Measurements from ENCODE around the gene ARHGEF6.

- TF ChIP-seq, protein P1, sequence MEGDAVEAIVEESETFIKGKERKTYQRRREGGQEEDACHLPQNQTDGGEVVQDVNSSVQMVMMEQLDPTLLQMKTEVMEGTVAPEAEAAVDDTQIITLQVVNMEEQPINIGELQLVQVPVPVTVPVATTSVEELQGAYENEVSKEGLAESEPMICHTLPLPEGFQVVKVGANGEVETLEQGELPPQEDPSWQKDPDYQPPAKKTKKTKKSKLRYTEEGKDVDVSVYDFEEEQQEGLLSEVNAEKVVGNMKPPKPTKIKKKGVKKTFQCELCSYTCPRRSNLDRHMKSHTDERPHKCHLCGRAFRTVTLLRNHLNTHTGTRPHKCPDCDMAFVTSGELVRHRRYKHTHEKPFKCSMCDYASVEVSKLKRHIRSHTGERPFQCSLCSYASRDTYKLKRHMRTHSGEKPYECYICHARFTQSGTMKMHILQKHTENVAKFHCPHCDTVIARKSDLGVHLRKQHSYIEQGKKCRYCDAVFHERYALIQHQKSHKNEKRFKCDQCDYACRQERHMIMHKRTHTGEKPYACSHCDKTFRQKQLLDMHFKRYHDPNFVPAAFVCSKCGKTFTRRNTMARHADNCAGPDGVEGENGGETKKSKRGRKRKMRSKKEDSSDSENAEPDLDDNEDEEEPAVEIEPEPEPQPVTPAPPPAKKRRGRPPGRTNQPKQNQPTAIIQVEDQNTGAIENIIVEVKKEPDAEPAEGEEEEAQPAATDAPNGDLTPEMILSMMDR (IDR thresholded peaks at IDR 0.05; ENCODE audit: poor library complexity, severe bottlenecking): no peak
- TF ChIP-seq EZH2 (IDR thresholded peaks at IDR 0.05; ENCODE audit: borderline replicate concordance, insufficient read depth, low read length, poor library complexity, severe bottlenecking) (no peak), RAD21 (conservative IDR thresholded peaks at IDR 0.05) (no peak), TAF1 (IDR thresholded peaks at IDR 0.05; ENCODE audit: low read depth) (no peak), EP300 (conservative IDR thresholded peaks at IDR 0.05; ENCODE audit: poor library complexity, severe bottlenecking) (no peak), MXI1 (conservative IDR thresholded peaks at IDR 0.05; ENCODE audit: poor library complexity, severe bottlenecking) (no peak), REST (IDR thresholded peaks at IDR 0.05; ENCODE audit: borderline replicate concordance) (no peak)
These were observed 118.6 kb downstream of the ARHGEF6 start for GRCh38 chrX:136662104-136662503.
